ENCODE results near the gene CSTF1. TPM values are rescaled to one million over a fixed set of nuclear protein-coding genes. Genes with fewer than 3 reads are reported as not detected.

The CSTF1 gene
- total RNA-seq (10 to 100 TPM; 19.1 to 20.2 TPM), polyA plus RNA-seq (10 to 100 TPM; 11.9 to 12.9 TPM)

GRCh38 chr20:56392132-56392880 lies at the start of gene CSTF1, which contains the start of gene AURKA:
TSS of gene CSTF1 (plus strand) at chr20:56392645. CDS start at chr20:56395553, 2,908 bp downstream.
TSS of gene AURKA (minus strand) at chr20:56392215. CDS start at chr20:56388197, 4,018 bp downstream.
- TF ChIP-seq RXRA (IDR thresholded peaks at IDR 0.05) (peak; percentile 89), SP1 (IDR thresholded peaks at IDR 0.05) (peak; percentile 92), YY1 (IDR thresholded peaks at IDR 0.05) (peak; percentile 100), ATF3 (IDR thresholded peaks at IDR 0.05) (peak; percentile 85), HNF4A (conservative IDR thresholded peaks at IDR 0.05) (peak; percentile 95 to 96), TAF1 (conservative IDR thresholded peaks at IDR 0.05) (peak; percentile 34), GABPA (IDR thresholded peaks at IDR 0.05 in 1 of 2, conservative IDR thresholded peaks at IDR 0.05 in 1 of 2) (peak in 1 of 2 donors; percentile 86), EGR1 (IDR thresholded peaks at IDR 0.05; ENCODE audit: low read depth in 2 of 2) (peak; percentile 48 to 93), RAD21 (IDR thresholded peaks at IDR 0.05) (peak; percentile 50 to 58), FOXA1 (IDR thresholded peaks at IDR 0.05) (peak; percentile 65), HNF4G (IDR thresholded peaks at IDR 0.05) (peak; percentile 94), JUND (IDR thresholded peaks at IDR 0.05) (peak; percentile 91 to 94), NR2F2 (IDR thresholded peaks at IDR 0.05) (peak; percentile 97), FOXA2 (IDR thresholded peaks at IDR 0.05) (peak; percentile 43)
- TF ChIP-seq, protein P1, sequence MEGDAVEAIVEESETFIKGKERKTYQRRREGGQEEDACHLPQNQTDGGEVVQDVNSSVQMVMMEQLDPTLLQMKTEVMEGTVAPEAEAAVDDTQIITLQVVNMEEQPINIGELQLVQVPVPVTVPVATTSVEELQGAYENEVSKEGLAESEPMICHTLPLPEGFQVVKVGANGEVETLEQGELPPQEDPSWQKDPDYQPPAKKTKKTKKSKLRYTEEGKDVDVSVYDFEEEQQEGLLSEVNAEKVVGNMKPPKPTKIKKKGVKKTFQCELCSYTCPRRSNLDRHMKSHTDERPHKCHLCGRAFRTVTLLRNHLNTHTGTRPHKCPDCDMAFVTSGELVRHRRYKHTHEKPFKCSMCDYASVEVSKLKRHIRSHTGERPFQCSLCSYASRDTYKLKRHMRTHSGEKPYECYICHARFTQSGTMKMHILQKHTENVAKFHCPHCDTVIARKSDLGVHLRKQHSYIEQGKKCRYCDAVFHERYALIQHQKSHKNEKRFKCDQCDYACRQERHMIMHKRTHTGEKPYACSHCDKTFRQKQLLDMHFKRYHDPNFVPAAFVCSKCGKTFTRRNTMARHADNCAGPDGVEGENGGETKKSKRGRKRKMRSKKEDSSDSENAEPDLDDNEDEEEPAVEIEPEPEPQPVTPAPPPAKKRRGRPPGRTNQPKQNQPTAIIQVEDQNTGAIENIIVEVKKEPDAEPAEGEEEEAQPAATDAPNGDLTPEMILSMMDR (IDR thresholded peaks at IDR 0.05; ENCODE audit: low read depth, low read length, missing input control): no peak
- TF ChIP-seq, protein P2, sequence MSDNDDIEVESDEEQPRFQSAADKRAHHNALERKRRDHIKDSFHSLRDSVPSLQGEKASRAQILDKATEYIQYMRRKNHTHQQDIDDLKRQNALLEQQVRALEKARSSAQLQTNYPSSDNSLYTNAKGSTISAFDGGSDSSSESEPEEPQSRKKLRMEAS (IDR thresholded peaks at IDR 0.05): peak; percentile 87
- TF ChIP-seq, protein P3, sequence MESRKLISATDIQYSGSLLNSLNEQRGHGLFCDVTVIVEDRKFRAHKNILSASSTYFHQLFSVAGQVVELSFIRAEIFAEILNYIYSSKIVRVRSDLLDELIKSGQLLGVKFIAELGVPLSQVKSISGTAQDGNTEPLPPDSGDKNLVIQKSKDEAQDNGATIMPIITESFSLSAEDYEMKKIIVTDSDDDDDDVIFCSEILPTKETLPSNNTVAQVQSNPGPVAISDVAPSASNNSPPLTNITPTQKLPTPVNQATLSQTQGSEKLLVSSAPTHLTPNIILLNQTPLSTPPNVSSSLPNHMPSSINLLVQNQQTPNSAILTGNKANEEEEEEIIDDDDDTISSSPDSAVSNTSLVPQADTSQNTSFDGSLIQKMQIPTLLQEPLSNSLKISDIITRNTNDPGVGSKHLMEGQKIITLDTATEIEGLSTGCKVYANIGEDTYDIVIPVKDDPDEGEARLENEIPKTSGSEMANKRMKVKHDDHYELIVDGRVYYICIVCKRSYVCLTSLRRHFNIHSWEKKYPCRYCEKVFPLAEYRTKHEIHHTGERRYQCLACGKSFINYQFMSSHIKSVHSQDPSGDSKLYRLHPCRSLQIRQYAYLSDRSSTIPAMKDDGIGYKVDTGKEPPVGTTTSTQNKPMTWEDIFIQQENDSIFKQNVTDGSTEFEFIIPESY (IDR thresholded peaks at IDR 0.05): peak; percentile 95
- TF ChIP-seq, protein P4, sequence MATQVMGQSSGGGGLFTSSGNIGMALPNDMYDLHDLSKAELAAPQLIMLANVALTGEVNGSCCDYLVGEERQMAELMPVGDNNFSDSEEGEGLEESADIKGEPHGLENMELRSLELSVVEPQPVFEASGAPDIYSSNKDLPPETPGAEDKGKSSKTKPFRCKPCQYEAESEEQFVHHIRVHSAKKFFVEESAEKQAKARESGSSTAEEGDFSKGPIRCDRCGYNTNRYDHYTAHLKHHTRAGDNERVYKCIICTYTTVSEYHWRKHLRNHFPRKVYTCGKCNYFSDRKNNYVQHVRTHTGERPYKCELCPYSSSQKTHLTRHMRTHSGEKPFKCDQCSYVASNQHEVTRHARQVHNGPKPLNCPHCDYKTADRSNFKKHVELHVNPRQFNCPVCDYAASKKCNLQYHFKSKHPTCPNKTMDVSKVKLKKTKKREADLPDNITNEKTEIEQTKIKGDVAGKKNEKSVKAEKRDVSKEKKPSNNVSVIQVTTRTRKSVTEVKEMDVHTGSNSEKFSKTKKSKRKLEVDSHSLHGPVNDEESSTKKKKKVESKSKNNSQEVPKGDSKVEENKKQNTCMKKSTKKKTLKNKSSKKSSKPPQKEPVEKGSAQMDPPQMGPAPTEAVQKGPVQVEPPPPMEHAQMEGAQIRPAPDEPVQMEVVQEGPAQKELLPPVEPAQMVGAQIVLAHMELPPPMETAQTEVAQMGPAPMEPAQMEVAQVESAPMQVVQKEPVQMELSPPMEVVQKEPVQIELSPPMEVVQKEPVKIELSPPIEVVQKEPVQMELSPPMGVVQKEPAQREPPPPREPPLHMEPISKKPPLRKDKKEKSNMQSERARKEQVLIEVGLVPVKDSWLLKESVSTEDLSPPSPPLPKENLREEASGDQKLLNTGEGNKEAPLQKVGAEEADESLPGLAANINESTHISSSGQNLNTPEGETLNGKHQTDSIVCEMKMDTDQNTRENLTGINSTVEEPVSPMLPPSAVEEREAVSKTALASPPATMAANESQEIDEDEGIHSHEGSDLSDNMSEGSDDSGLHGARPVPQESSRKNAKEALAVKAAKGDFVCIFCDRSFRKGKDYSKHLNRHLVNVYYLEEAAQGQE (IDR thresholded peaks at IDR 0.05): peak; percentile 90
- peak; percentile 99 for DNase-seq (ENCODE audit: low spot score)
- Histone ChIP-seq H3K9ac (ENCODE audit: low read depth in 1 of 2, low read length in 2 of 2) (peak within 1 kb of the TSS; percentile 90 to 93), H3K9me3 (ENCODE audit: control insufficient read depth in 4 of 4, low read length in 3 of 4) (no peaks in the 10 kb centered on the region), H3K27me3 (ENCODE audit: control insufficient read depth in 4 of 4, insufficient read depth in 4 of 4, low read length in 3 of 4) (no peaks in the 10 kb centered on the region), H3K36me3 (ENCODE audit: control insufficient read depth in 4 of 4, insufficient read depth in 3 of 4, low read depth in 1 of 4, low read length in 3 of 4) (peaks cover 0 to 21% (median 16%) of the 10 kb centered on the region in 4 donors), H3K4me1 (ENCODE audit: control insufficient read depth in 4 of 4, insufficient read depth in 4 of 4, low read length in 3 of 4) (peaks cover 2 to 21% (median 16%) of the 10 kb centered on the region in 4 donors), H3K4me3 (ENCODE audit: low read depth in 1 of 3, low read length in 3 of 3) (peak within 1 kb of the TSS; percentile 56 to 99 (median 92)), H3K27ac (ENCODE audit: low read depth in 1 of 2, low read length in 2 of 2) (peak within 1 kb of the TSS; percentile 93 to 96)
- under 1% methylated on average over 53 of the region's 53 CpGs for WGBS

Data from liver (tissue), 9 donors.